GM18907 (cell line): ENCODE measurements around the gene TMEM54.

ENCODE experiments used
- ATAC-seq: cut with Tn5 transposase; IDR thresholded peaks from one replicate; pipeline ENCODE4 v1.9.1; 2021; ENCODE audit warnings: mild to moderate bottlenecking, moderate library complexity; ENCODE audit not compliant: unreplicated experiment

Gene TMEM54

GRCh38 chr1:32895325-32896215, 5.6 kb downstream of the TMEM54 start:
- ATAC-seq = no peak

- ATAC-seq = no peak
Measured at GRCh38 chr1:32894681-32895080, 6.5 kb downstream of the TMEM54 start.

DNA sequence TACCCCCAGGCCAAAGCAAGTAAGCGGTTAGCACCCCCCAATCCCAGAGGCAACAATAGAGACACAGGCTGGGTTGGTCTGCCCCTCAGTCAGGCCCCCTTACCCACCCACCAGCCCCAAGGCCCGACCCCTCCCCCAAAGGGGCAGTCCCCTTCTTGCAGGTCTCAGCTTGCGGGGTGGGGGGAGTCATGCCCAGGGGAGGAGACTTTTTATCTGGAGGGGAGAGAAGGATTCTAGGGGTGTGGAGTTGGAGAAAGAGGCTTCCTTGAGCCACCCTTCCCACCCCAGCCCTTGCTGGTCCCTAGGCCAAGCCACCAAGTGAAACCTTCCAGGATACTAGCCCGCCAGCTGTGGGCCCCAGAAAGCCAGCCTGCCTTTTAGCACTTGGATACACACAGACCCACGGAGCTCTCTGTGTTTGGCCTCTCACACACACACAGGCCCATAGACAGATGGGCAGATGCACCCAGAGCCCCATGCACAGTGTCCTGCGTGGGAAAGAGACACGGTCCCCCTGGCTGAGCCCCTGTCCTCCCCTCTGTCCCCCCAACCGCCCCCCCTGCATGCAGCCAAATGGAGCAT, 7.1 kb downstream of the TMEM54 start:
- ATAC-seq = no peak

GRCh38 chr1:32893198-32894018, 7.8 kb downstream of the TMEM54 start:
- ATAC-seq = no peak

- ATAC-seq = no peak
Measured at GRCh38 chr1:32892368-32893197, 8.6 kb downstream of the TMEM54 start.

GRCh38 chr1:32891630-32892029, 9.6 kb downstream of the TMEM54 start:
- ATAC-seq = no peak

DNA sequence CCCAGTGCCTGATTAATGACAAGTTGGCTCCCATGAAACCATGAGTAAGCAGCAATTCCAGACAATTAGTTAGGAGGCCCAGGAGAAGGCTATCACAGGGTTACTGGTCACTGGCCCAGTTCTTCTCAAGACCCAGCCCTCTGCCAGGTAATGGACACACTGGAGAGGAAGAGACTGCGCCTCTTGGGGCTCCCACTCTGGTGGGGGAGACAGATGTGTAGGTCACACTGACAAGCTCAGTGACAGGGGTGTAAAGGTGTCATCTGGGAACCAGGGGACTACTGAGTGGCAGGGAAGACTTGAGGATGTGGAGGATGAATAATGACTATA, 10.0 kb downstream of the TMEM54 start:
- no peak for ATAC-seq

DNA sequence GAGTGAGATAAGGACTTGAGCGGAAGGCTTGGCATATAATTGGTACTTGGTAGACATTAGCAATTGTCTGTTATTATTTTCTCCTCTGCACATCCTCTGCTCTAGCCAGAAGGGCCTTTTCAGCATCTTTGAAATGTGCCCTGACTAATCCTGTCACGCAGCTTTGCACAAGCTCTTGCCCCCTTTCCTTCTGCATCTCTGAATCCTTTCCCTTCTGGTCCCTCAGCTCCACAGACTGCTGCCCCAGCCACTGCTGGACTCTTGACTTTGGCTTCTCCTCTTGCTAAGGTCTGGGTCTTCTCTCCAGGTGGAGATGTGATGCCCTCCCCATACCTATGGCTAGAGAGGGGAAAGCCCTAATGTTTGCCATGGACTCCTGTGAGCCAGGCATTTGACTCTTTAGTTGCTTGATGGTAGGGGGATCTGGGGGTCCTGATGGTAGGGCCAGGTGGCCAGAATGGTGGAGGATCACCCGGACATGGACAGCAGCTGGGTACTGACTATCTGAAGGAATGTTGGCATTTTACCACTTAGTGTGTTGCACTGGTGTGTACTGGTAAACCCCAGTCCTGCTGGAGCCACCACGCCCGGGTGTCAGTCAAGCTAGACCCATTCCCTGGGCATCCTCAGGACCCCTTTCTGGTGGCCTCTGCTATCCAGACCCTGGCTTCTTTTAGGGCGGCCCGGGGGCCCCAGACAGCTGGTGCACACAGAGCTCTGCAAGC, 10.5 kb downstream of the TMEM54 start:
- no peak for ATAC-seq

- no peak for ATAC-seq
Measured at GRCh38 chr1:32889731-32890278, 11.4 kb downstream of the TMEM54 start.

DNA sequence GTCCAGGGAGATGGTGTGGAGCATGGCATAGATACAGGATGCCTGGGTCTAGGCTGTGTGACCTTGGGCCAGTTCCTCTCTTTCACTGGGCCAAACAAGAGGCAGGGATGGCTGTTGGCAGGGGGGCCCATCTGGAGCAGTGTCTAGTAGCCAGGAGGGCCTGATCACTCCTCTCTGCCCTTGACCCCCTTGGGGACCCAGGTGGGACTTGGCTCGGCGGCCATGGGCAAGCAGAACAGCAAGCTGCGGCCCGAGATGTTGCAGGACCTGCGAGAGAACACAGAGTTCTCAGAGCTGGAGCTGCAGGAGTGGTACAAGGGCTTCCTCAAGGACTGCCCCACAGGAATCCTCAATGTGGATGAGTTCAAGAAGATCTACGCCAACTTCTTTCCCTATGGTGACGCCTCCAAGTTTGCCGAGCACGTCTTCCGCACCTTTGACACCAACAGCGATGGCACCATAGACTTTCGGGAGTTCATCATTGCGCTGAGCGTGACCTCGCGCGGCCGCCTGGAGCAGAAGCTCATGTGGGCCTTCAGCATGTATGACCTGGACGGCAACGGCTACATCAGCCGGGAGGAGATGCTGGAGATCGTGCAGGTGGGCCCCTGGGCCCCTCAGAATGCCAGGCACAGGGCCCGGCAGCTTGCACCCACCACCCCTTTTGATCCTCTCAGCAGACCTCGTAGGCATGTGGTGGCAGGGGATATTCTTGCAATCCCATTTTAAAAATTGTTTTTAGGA, 12.3 kb downstream of the TMEM54 start:
- ATAC-seq = no peak

- no peak for ATAC-seq
Measured at GRCh38 chr1:32888134-32888533, 13.1 kb downstream of the TMEM54 start.

- no peak for ATAC-seq
Measured at GRCh38 chr1:32887623-32888022, 13.6 kb downstream of the TMEM54 start.

- no peak for ATAC-seq
Measured at GRCh38 chr1:32886828-32887414, 14.3 kb downstream of the TMEM54 start.

- ATAC-seq = no peak
Measured at GRCh38 chr1:32886004-32886827, 15.0 kb downstream of the TMEM54 start, which contains the start of gene HPCA. TSS of gene HPCA (plus strand) at chr1:32886491. CDS start at chr1:32888899, 2,408 bp downstream.

- no peak for ATAC-seq
Measured at GRCh38 chr1:32885676-32886003, 15.5 kb downstream of the TMEM54 start.

DNA sequence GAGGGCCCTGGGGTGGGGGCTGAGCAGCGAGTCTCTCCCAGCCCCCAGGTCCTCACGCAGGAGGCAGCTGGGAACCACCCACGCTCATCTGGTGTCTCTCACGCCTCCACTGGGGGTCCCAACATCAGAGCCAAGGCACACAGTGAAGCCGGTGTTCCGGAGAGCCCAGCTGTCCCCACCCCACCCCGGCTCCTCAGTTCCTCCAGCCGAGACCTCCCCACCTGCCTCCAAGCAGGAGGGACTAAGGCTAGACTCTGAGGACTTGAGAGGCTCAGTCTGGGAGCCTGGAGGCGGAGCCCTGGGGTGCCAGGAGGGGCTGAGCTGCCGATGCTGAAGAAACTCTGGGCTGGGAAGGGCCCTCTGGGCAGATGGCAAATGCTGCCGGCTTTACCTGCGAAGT, 16.5 kb downstream of the TMEM54 start:
- ATAC-seq = no peak

GRCh38 chr1:32884032-32884372, 17.2 kb downstream of the TMEM54 start:
- ATAC-seq = no peak
